ENCODE results near the gene RALGAPA2. TPM values are rescaled to one million over a fixed set of nuclear protein-coding genes. Genes with fewer than 3 reads are reported as not detected.

RALGAPA2 gene
- total and polyA plus RNA-seq, 8 donors, result 9.6 to 41.7 (median 24.5) TPM

DNA sequence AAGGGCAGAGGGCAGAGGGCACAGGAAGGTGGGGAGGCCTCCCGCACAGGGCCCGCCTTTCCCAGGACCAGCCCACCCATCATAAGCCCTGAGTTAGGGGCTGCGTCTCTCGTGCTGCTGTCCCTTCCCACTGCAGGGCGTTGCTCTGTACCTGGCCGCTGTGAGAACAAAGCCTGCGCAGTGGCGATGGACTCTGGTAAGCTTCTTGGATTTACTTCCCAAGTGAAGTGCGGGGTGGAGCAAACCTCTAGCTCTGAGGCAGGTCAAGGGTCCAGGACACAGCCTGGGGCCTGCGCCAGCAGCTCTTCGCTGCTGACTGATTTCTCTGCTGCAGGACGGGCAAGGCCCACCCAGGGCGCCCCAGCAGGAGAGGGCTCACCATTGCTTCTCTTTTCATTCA lies 320.7 kb downstream of the RALGAPA2 start:
- no peaks in the 10 kb centered on the region for H3K9me3 ChIP-seq
- H3K4me1 ChIP-seq, result no peaks in the 10 kb centered on the region
- no peaks in the 10 kb centered on the region for H3K27me3 ChIP-seq
- H3K27ac ChIP-seq, result no peak overlapping the region
- TF ChIP-seq, protein P1, sequence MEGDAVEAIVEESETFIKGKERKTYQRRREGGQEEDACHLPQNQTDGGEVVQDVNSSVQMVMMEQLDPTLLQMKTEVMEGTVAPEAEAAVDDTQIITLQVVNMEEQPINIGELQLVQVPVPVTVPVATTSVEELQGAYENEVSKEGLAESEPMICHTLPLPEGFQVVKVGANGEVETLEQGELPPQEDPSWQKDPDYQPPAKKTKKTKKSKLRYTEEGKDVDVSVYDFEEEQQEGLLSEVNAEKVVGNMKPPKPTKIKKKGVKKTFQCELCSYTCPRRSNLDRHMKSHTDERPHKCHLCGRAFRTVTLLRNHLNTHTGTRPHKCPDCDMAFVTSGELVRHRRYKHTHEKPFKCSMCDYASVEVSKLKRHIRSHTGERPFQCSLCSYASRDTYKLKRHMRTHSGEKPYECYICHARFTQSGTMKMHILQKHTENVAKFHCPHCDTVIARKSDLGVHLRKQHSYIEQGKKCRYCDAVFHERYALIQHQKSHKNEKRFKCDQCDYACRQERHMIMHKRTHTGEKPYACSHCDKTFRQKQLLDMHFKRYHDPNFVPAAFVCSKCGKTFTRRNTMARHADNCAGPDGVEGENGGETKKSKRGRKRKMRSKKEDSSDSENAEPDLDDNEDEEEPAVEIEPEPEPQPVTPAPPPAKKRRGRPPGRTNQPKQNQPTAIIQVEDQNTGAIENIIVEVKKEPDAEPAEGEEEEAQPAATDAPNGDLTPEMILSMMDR (IDR thresholded peaks at IDR 0.05), result no peak
- DNase-seq, result no peak
- H3K4me3 ChIP-seq, result no peak overlapping the region
- 94 to 96% methylated on average over 13 of the region's 13 CpGs for WGBS, 2 donors
- FAIRE-seq, result no peak
- H3K36me3 ChIP-seq, result peaks cover 0 to 33% (median 0%) of the 10 kb centered on the region in 3 donors
- intact Hi-C loops (cut with DNase I), result no loop called here
- ATAC-seq, result no peak

- no peak overlapping the region for H3K4me3 ChIP-seq
- WGBS, 2 donors, result 83 to 89% methylated on average over 4 of the region's 4 CpGs
- FAIRE-seq, result no peak
- no peaks in the 10 kb centered on the region for H3K27me3 ChIP-seq
- TF ChIP-seq, protein P1 (IDR thresholded peaks at IDR 0.05), result no peak
- no peak overlapping the region for H3K27ac ChIP-seq
- intact Hi-C loops (cut with DNase I), result no loop called here
- ATAC-seq, result no peak
- H3K4me1 ChIP-seq, result no peaks in the 10 kb centered on the region
- H3K36me3 ChIP-seq, result peaks cover 0 to 33% (median 0%) of the 10 kb centered on the region in 3 donors
- H3K9me3 ChIP-seq, result no peaks in the 10 kb centered on the region
- DNase-seq, result no peak
Measured at GRCh38 chr20:20391115-20391514, 321.3 kb downstream of the RALGAPA2 start.

DNA sequence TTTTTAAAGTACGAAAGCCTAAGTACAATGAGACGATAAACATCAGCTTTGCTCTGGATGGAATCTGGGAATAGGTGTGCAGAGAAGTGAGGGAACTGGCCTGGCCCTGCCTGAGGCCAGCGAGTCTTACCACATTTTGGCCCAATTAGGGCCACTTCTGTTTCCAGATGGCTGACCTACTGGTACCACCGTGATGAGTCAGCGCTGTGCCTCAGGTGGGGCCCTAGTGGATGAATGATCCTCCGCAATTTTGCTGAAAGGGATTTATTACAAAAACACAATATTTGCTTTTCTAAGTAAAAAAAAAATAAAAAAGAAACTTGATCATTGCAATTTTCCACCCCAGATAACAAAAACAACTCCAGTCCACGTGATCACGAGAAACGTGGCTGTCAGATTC lies 322.1 kb downstream of the RALGAPA2 start:
- Histone ChIP-seq H3K36me3 (peaks cover 0 to 28% (median 0%) of the 10 kb centered on the region in 3 donors), H3K27me3 (no peaks in the 10 kb centered on the region), H3K4me1 (no peaks in the 10 kb centered on the region), H3K4me3 (no peak overlapping the region), H3K27ac (no peak overlapping the region), H3K9me3 (no peaks in the 10 kb centered on the region)
- TF ChIP-seq, protein P1 (IDR thresholded peaks at IDR 0.05), result no peak
- WGBS, 2 donors, result 93 to 95% methylated on average over 9 of the region's 9 CpGs
- FAIRE-seq (no peak), ATAC-seq (no peak), DNase-seq (no peak)
- intact Hi-C loops (cut with DNase I), result no loop called here

GRCh38 chr20:20386192-20386591 lies 326.3 kb downstream of the RALGAPA2 start:
- H3K36me3 ChIP-seq, result peaks cover 0 to under 1% (median 0%) of the 10 kb centered on the region in 3 donors
- H3K4me3 ChIP-seq, result no peak overlapping the region
- H3K27me3 ChIP-seq, result no peaks in the 10 kb centered on the region
- ATAC-seq (peak in 1 of 4 donors; percentile 21), DNase-seq (no peak), FAIRE-seq (no peak)
- 39 to 53% methylated on average over 9 of the region's 9 CpGs for WGBS, 2 donors
- H3K27ac ChIP-seq, result no peak overlapping the region
- TF ChIP-seq, protein P1 (IDR thresholded peaks at IDR 0.05), result no peak
- no peaks in the 10 kb centered on the region for H3K4me1 ChIP-seq
- intact Hi-C loops (cut with DNase I), result no loop called here
- H3K9me3 ChIP-seq, result no peaks in the 10 kb centered on the region

DNA sequence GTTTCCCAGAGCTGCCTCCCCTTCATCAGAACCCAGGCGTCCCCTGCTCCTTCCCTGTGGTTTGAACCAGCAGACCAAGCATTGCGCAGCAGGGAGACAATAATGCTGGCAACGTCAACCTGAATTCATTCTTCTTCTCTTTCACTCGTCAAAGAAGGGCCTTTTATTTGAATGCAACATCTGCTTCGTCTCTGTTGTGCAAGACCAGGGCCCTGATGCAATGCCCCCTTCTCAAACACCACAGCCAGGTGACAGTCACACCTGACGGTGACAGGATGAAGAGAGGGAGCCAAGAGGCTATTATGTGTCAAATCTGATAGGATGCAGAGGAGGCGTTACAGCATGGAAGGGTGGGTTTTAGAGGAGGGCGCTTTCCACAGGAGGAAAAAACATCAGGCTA lies 336.6 kb downstream of the RALGAPA2 start:
- FAIRE-seq (no peak), DNase-seq (no peak), ATAC-seq (no peak)
- H3K4me3 ChIP-seq, result no peak overlapping the region
- WGBS, 2 donors, result 53 to 58% methylated on average over 8 of the region's 8 CpGs
- no peaks in the 10 kb centered on the region for H3K36me3 ChIP-seq
- peaks cover 0 to 5% (median 0%) of the 10 kb centered on the region in 4 donors for H3K27me3 ChIP-seq
- no peak overlapping the region for H3K27ac ChIP-seq
- intact Hi-C loops (cut with DNase I), result no loop called here
- H3K9me3 ChIP-seq, result no peaks in the 10 kb centered on the region
- H3K4me1 ChIP-seq, result no peaks in the 10 kb centered on the region
- TF ChIP-seq, protein P1 (IDR thresholded peaks at IDR 0.05), result no peak

Data from pancreas (tissue), 10 donors.